NCI-H1092 treated with DMSO at 0.1 percent for 48 hours (cell line): Measurements from ENCODE around the gene DOCK8.

Experiments
- DNase-seq: peaks from one replicate; lab custom pipeline; 2025; lab: John Stamatoyannopoulos, UW

DOCK8 gene

DNA sequence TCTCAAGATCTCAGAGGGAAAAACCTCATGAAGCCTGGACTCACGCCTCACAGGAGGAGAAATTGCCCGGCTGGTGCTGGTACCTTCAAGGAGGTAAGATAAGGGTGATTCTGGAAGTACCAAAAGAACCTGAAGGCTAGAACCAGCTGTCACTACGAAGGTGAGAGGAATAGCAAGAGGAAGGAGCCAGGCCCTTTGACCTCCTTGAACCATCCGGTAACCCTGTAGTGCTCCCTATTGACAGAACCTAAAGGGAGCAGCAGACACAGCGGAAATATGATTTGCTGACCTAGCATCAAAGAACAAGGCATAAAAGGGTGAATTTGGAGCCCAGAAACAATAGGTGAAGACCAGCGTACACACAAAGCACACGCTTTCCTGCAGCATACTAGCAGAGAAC, 92.2 kb downstream of the DOCK8 start:
- no peak for DNase-seq

GRCh38 chr9:311841-312240, 97.2 kb downstream of the DOCK8 start:
- no peak for DNase-seq

GRCh38 chr9:312596-313320, 98.1 kb downstream of the DOCK8 start:
- no peak for DNase-seq

DNA sequence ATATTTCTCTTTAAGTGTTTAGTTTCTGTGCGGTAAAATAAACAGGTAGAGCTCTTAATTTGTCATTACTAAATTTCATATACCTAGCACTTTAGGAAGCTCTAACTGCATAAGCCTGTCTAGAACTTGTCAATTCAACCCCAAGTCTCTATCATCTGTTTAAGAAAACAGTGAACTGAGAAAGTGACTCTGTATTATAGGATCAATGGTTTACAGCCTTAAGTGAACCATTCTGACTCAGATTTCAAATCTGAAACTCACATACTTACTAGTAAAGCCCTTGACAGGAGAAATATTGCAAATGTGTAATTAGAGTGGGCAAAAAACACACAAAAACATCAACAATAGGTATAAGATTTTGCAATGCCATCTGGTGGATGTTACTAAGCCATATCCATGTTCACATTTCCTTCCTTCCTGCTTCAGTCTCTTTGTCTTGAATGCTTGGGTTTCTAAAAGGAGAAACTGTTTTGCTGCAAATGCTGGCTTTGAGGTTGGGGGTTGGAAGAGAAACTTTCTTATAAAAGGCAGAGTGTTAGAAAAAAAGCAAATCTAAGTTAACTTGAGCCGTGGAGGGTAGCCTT, 101.8 kb downstream of the DOCK8 start:
- DNase-seq = no peak

DNA sequence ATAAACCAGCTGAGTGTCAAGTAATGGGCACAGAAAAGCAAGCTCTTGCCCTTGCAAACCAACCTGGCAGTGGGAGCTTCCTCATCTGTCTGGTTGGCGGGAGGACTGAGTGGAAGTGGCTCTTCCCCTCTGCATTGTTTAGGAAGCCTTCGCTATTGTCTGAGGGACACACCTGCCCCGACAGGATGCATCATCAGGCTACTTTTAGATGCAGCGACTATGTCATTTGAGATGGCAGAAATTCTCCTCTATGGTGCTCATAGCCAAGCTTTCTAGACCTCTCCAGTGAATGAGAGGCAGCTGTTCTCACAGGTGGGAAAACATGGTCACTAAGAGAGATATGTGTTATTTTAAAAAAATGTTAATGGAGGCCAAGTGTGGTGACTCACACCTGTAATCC, 104.0 kb downstream of the DOCK8 start:
- DNase-seq = no peak

- DNase-seq = no peak
These were observed 110.3 kb downstream of the DOCK8 start for GRCh38 chr9:324971-325370.

DNA sequence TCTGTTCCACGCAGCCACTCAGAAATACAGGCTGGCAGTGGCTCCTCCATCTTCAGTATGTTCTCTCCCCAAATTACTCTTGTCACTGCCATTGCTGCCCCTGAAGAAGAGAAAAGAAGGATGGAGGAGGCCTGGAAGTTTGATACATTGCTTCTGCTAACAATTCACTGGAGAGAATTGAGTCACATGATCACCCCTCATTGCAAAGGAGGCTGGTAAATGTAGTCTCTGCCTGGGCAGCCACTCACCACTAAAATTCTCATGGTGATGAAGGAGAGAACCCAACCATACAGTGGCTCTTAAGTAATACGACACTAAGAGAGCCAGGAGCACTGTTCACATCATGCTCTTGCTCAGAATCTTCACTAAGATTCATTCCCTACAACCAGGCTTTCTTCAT, 112.0 kb downstream of the DOCK8 start:
- no peak for DNase-seq

DNA sequence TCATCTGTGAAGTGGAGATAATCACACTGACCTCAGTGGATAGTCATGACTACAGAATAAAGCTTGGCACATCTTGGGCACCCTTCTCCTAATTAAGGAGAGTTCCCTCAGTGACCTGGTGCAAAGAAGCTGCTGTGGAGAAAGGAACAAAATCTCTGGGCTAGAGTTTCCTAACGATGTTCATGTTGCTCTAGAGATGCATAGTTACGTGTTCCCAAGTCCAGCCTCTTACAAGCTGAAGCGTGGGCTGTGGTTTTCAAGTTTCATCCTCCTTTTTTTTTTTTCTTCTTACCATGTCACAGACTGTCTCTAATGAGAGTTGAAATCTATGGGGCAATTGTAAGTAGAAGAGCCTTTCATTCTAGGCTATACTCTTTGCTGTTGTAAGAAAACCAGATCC, 113.8 kb downstream of the DOCK8 start:
- no peak for DNase-seq

- DNase-seq = no peak
These were observed 116.5 kb downstream of the DOCK8 start for GRCh38 chr9:331197-331596.

- no peak for DNase-seq
These were observed 120.7 kb downstream of the DOCK8 start for GRCh38 chr9:335373-335772.

- no peak for DNase-seq
These were observed 121.4 kb downstream of the DOCK8 start for GRCh38 chr9:336039-336438.

- DNase-seq = no peak
These were observed 123.9 kb downstream of the DOCK8 start for GRCh38 chr9:338602-339001.

DNA sequence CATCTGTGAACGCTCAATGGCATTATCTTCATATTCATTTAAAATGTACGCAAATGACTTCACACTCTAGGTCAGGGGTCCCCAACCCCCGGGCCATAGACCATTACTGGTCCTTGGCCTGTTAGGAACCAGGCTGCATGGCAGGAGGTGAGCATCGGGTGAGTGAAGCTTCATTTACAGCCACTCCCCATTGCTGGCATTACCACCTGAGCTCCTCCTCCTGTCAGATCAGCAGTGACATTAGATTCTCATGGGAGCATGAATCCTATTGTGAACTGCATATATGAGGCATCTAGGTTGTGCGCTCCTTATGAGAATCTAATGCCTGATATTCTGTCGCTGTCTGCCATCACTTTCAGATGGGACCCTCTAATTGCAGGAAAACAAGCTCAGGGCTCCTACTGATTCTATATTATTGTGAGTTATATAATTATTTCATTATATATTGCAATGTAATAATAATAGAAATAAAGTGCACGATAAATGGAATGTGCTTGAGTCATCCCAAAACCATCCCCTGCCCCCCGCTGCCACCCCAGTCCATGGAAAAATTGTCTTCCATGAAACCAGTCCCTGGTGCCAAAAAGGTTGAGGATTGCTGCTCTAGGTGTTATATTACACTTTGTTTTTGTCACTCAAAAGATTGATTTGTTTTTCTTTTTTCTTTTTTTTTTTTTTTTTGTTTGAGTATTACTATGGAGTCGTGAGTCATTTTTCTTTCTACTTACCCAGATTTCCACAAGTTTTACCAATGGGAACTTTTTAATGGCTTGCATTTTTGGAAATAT, 127.2 kb downstream of the DOCK8 start:
- DNase-seq = no peak

DNA sequence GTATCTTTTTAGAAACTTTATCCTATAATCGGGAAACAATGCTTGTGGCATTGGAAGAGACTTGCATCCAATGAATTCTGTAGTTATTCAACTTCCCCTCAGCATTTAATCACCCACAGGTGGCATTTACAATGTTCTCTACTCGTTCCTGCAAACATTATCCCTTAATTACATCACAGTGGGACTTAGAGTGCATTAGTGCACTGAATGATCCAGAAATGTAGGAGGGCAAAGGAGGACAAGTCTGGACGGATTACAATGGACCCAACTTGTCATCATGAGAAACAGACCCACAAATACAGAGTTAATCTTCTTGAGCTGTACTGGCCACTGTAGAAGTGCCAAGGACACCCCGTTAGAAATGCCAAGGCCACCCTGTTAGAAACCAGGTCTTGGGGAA, 129.1 kb downstream of the DOCK8 start:
- no peak for DNase-seq

DNA sequence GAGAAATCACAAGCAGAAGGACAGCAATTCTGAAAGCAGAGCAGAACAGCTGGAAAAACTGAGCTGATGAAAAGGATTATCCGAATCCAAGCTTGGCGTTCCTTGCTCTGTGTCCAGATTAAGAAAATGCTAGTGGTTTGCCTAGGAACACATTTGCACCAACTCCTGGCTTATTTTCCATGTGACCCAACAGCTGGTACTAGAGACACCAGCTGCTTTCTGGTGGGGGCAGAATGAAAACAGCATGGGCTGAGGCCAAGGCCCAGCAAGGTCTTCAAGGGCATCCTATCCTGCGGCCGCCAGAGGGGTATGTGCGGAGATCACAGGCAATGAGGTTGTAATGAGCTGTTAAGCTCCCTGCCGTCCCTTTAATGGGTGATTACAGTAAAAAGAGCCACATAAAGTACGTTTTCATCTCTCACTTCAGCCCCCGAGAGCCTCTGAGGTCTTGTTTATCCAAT, 131.5 kb downstream of the DOCK8 start:
- peak; percentile 7 for DNase-seq

DNA sequence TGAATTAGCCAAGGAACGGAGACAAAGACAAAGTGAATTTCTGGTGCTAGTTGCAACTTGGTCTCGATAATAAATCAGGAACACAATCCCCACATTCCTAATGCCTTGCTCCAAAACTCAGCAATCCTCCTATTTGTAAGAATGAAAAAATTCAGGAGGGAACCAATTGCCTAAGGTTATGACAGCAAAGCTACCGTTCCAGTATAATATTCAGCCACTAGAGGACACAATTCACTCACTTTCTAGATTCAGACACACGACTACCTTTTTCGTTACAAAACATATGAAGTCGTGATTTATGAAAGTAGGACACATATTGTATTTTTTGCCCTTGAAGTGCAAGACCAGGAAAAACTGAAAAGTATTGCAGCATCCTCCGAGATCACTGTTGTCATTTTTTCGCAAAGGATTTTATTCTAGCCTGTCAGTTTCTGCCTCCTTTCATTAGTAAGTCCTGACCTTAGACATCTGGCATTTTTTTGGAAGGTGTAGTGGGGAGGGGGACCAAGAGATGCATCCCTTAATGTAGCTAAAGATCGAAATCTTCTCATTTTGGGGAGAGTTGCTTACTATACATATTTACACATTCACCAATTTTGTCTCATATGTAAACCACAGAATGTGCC, 133.1 kb downstream of the DOCK8 start:
- DNase-seq = peak; percentile 47

GRCh38 chr9:350384-350783, 135.7 kb downstream of the DOCK8 start:
- DNase-seq = no peak

DNA sequence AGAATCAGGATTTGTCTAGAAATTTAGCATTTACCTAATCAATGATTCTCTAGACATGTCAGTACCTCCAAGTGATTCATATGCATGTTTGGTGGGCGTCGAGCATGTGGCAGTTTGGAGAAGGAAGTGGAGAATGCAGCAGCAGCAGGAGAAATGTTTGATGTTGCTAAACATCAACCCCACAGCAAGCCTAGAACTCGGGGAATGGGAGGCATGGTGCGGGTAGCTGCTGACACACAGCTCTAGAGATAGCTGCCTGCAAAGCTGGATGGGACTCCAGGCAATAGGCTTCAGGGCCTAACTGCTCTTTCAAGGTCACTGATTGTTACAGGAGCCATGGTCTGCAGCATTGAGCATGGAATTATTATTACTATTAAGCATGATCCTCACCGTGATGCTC, 137.3 kb downstream of the DOCK8 start:
- DNase-seq = no peak

DNA sequence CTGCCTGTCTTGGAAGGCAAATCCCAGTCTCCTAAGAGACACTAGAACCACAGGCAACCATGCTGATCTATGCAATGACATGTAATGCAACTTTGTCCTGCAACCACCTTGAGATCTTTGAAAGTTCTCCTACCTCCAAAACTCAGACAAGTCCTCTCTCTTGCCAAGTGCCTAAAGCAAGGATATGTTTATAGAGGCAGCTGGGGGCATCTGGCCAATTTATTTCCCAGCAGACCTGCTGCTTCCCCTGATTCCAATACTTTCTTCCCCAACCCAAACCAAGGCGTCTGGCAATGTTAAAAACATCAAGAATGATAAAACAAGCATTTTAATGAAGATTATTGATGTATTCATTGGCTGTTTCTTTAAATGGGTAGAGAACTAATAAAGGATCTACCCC, 138.4 kb downstream of the DOCK8 start:
- DNase-seq = no peak

DNA sequence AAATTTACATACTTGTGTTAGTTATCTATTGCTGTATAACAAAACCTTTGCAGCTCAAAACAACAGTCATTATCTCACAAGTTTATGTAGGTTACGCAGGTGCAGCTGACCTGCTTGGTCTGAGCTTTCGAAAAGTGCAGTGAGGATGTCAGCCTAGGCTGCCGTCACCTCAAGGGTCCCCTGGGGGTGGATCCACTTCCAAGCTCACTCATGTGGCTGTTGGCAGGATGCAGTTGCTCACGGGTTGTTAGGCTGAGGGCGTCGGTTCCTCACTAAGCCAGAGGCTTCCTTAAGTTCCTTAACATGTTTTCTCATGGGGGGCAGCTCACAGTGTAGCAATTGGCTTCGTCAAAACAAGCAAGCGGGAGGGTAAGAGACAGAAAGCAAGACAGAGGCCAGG, 139.8 kb downstream of the DOCK8 start:
- no peak for DNase-seq

GRCh38 chr9:357560-357959, 142.9 kb downstream of the DOCK8 start:
- no peak for DNase-seq

- no peak for DNase-seq
These were observed 148.1 kb downstream of the DOCK8 start for GRCh38 chr9:362561-363273.
